ENCODE data around the gene CPM. TPM values are rescaled to one million over a fixed set of nuclear protein-coding genes. Genes with fewer than 3 reads are reported as not detected.

CPM gene
- total RNA-seq, 4 donors from 2014 or later: 25.7 to 60.4 (median 43.2) TPM

GRCh38 chr12:68904351-68904962, 28.5 kb downstream of the CPM start:
- H3K4me3 ChIP-seq (replicated peaks in 1 of 3): no peak overlapping the region
- H3K27me3 ChIP-seq: no peaks in the 10 kb centered on the region
- no peaks in the 10 kb centered on the region for H3K36me3 ChIP-seq
- DNase-seq: no peak
- intact Hi-C loops (cut with DNase I): no loop called here
- H3K9me3 ChIP-seq: no peaks in the 10 kb centered on the region
- no peaks in the 10 kb centered on the region for H3K4me1 ChIP-seq
- no peak overlapping the region for H3K27ac ChIP-seq
- 94 to 98% methylated on average over 4 of the region's 4 CpGs for WGBS, 2 donors
- TF ChIP-seq CTCF (IDR thresholded peaks at IDR 0.05) (no peak), POLR2A (IDR thresholded peaks at IDR 0.05) (no peak)

- no peak overlapping the region for H3K4me3 ChIP-seq (replicated peaks in 1 of 3)
- WGBS, 2 donors: 91 to 93% methylated on average over 8 of the region's 8 CpGs
- intact Hi-C loops (cut with DNase I): no loop called here
- no peak for DNase-seq
- no peak overlapping the region for H3K27ac ChIP-seq
- H3K9me3 ChIP-seq: no peaks in the 10 kb centered on the region
- TF ChIP-seq CTCF (IDR thresholded peaks at IDR 0.05) (no peak), POLR2A (IDR thresholded peaks at IDR 0.05) (no peak)
- no peaks in the 10 kb centered on the region for H3K4me1 ChIP-seq
- H3K27me3 ChIP-seq: no peaks in the 10 kb centered on the region
- no peaks in the 10 kb centered on the region for H3K36me3 ChIP-seq
Measured at GRCh38 chr12:68903511-68903910, 29.5 kb downstream of the CPM start.

- WGBS, 2 donors: 90 to 92% methylated on average over 2 of the region's 2 CpGs
- Histone ChIP-seq H3K36me3 (no peaks in the 10 kb centered on the region), H3K27ac (no peak overlapping the region), H3K4me1 (no peaks in the 10 kb centered on the region), H3K9me3 (no peaks in the 10 kb centered on the region), H3K4me3 (replicated peaks in 1 of 3) (no peak overlapping the region), H3K27me3 (no peaks in the 10 kb centered on the region)
- intact Hi-C loops (cut with DNase I): no loop called here
- no peak for TF ChIP-seq CTCF (IDR thresholded peaks at IDR 0.05)
- no peak for TF ChIP-seq POLR2A (IDR thresholded peaks at IDR 0.05)
- no peak for DNase-seq
Measured at GRCh38 chr12:68901551-68901950, 31.4 kb downstream of the CPM start.

- no peak overlapping the region for H3K4me3 ChIP-seq (replicated peaks in 1 of 3)
- no peaks in the 10 kb centered on the region for H3K9me3 ChIP-seq
- WGBS, 2 donors: 86 to 89% methylated on average over 2 of the region's 2 CpGs
- no peak overlapping the region for H3K27ac ChIP-seq
- no peak for TF ChIP-seq CTCF (IDR thresholded peaks at IDR 0.05)
- no peaks in the 10 kb centered on the region for H3K4me1 ChIP-seq
- no peaks in the 10 kb centered on the region for H3K36me3 ChIP-seq
- no peak for DNase-seq
- H3K27me3 ChIP-seq: no peaks in the 10 kb centered on the region
- intact Hi-C loops (cut with DNase I): no loop called here
Measured at GRCh38 chr12:68901145-68901544, 31.8 kb downstream of the CPM start.

GRCh38 chr12:68900241-68900640, 32.7 kb downstream of the CPM start:
- intact Hi-C loops (cut with DNase I): no loop called here
- Histone ChIP-seq H3K9me3 (no peaks in the 10 kb centered on the region), H3K4me1 (no peaks in the 10 kb centered on the region), H3K36me3 (no peaks in the 10 kb centered on the region), H3K27me3 (no peaks in the 10 kb centered on the region), H3K4me3 (replicated peaks in 1 of 3) (no peak overlapping the region), H3K27ac (no peak overlapping the region)
- no peak for TF ChIP-seq POLR2A (IDR thresholded peaks at IDR 0.05)
- no peak for TF ChIP-seq CTCF (IDR thresholded peaks at IDR 0.05)
- DNase-seq: no peak
- WGBS, 2 donors: 47 to 72% methylated on average over 2 of the region's 2 CpGs
